OCI-LY1 (cell line): ENCODE results near the gene ZNF76.

Source experiments
- CTCF ChIP-seq: fragments of 200-600 bp; sonication (generic), shearing (Covaris generic); IDR thresholded peaks from 2 replicates; pipeline ENCODE4 v1.5.1; 2017; ENCODE audit warnings: mild to moderate bottlenecking, antibody characterized with exemption, low read length, moderate library complexity, mixed read lengths
- EZH2 ChIP-seq: fragments of 200-600 bp; sonication (generic), shearing (Covaris generic); IDR thresholded peaks from 2 replicates; pipeline ENCODE4 v1.8.0; 2017; ENCODE audit warnings: borderline replicate concordance, mixed run types, mild to moderate bottlenecking, antibody characterized with exemption, low read length, moderate library complexity, mixed read lengths

- TF ChIP-seq CTCF (no peak), EZH2 (no peak)
Observed at GRCh38 chr6:35320031-35320410, 60.5 kb downstream of the ZNF76 start.
